ENCODE data around the gene UTP11. TPM values are rescaled to one million over a fixed set of nuclear protein-coding genes. Genes with fewer than 3 reads are reported as not detected.

The UTP11 gene
- total and polyA plus RNA-seq, 9 donors, result 17.4 to 38.5 (median 29.7) TPM

DNA sequence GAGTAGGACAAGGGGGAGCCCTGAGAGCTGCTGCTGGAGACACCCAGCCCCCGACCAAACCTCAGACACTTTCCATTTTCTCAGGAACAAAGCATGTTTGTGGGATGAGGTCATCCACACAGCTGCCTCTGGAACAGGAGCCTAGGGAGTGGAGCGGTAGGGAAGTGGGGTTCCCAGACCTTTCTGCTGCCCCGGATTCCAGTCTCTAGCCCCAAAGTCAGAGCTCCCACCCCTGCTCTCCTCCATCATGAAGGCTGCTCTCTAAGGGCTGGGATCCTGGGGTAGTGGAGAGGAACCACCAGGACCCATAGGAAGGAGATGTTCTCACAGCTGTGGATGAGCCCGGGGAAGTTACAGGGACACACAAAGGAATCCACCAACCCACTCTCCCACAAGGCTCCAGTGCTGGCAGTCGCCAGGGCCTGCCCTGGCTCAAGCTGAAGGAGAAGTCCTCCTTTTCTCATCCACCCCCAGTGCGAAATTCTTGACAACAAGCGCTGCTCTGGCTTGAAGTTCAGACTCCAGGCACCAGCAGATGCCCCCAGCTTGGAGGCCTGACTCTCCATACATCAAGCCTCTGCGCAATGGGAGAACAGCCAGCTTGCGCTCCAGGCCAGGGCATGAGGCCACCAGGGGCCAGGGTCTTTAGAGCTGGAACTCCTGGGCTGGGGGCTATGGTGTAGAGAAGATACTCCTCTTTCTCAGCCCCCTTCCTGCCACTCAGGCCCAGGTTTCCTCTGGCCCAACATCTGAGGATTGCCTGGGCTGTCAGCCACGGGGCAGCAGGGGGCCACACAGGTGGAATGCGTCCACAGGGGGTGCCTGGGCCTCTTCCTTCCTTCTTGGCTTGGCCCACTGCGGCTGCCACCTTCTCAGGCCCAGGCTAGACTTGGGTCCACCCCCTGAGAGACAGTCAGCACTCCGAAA is 11.7 kb upstream of the UTP11 start:
- peak; percentile 45 to 69 (median 66) for DNase-seq
- intact Hi-C loops (cut with DNase I), result no loop called here
- Histone ChIP-seq H3K36me3 (no peaks in the 10 kb centered on the region), H3K27ac (peak overlapping the region; percentile 82 to 89), H3K4me3 (no peak overlapping the region), H3K4me1 (ENCODE audit: insufficient read depth) (peaks cover 31% of the 10 kb centered on the region), H3K9me3 (no peaks in the 10 kb centered on the region), H3K27me3 (no peaks in the 10 kb centered on the region)
- WGBS, 3 donors, result 20 to 27% (median 24%) methylated on average over 13 of the region's 13 CpGs
- TF ChIP-seq, protein P1, sequence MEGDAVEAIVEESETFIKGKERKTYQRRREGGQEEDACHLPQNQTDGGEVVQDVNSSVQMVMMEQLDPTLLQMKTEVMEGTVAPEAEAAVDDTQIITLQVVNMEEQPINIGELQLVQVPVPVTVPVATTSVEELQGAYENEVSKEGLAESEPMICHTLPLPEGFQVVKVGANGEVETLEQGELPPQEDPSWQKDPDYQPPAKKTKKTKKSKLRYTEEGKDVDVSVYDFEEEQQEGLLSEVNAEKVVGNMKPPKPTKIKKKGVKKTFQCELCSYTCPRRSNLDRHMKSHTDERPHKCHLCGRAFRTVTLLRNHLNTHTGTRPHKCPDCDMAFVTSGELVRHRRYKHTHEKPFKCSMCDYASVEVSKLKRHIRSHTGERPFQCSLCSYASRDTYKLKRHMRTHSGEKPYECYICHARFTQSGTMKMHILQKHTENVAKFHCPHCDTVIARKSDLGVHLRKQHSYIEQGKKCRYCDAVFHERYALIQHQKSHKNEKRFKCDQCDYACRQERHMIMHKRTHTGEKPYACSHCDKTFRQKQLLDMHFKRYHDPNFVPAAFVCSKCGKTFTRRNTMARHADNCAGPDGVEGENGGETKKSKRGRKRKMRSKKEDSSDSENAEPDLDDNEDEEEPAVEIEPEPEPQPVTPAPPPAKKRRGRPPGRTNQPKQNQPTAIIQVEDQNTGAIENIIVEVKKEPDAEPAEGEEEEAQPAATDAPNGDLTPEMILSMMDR (IDR thresholded peaks at IDR 0.05), result peak in 1 of 3 donors; percentile 15
- TF ChIP-seq POLR2A (IDR thresholded peaks at IDR 0.05) (peak; percentile 14), EP300 (IDR thresholded peaks at IDR 0.05) (no peak)

DNA sequence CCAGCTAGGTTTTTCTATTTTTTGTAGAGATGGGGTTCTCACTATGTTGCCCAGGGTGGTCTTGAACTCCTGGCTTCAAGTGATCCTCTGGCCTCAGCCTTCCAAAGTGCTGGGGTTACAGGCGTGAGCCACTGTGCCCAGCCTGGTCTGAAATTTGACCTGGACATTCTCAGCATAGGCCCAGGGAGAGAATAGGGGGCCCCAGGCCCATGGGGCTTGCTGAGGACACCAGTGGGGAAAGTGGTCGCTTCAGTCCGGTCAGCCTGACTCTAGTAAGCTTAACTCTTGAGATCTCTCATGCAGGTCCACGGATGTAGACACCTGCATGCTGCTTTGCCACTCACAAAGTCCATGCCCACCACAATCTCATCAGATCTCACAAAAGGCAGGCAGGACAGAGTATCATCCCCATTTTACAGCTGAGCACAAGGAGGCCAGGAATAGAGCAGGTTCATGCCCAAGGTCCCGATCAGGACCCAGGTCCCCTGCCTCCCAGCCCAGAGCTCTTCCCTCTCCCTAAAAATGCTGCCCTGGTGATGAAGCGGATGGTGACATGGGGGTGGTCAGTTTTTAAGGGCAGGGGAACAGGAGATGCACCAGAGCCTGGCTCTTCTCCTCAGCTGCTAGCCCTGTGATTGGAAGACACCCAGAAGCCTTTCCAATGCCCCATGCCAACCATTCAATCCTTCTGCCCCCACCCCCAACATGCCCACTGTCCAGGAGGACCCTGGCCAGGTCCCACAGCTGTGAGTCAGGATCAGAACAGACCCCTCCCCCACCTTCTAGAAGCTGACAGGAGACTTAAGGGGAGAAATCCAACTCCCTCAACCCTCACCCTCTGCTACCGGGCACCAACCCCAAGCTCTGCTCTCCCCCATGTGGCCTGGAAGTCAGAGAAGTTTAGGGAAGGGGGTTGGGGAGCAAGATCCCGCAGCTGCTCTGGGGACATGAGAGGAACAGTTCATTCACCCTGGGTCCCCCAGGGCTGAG is 9.0 kb upstream of the UTP11 start:
- peaks cover 28% of the 10 kb centered on the region for H3K4me1 ChIP-seq (ENCODE audit: insufficient read depth)
- intact Hi-C loops (cut with DNase I), result no loop called here

DNA sequence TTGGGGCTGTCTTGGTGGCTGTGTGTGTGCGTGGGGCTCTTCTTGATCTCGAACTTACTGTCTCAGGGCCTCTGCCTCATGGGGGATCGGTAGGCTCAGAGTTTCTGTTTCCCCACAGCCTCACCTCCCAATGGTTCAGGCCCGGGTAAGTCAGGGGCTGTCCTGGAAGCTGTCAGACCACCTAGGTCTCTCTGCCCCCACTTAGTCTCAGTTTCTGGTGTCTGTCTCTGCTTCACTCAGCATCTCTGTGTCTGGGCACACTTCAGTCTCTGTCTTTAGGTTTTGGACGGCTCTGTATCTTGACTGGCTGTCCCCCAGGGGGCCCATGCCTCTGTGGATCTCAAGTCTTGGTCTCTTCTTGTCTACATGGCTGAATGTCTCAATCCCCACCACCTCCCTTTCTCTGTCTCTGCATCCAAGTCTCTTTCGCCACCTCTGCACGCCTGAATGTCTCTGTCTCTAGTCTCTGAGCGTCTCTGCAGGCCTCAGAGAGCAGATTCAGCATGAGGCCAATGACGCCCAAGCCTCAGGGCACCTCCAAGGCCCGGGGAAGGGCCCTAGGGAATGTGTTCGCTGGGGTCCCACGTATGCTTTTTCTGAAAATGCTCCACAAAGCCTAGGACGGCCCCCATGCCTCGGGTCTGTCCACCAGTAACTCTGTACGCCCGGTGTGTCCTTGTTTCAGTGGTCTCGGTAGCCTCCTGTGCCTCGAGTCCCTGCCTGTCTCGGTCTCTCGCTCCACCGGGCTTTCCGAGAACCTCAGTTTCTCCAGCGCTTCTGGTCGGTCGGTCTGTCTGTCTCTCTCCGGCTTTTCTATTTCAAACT is 8.0 kb upstream of the UTP11 start:
- H3K27ac ChIP-seq, result peak overlapping the region; percentile 44 to 65
- peak in 2 of 5 donors; percentile 33 to 45 for DNase-seq
- peaks cover 21% of the 10 kb centered on the region for H3K4me1 ChIP-seq (ENCODE audit: insufficient read depth)
- no peaks in the 10 kb centered on the region for H3K9me3 ChIP-seq
- intact Hi-C loops (cut with DNase I), result no loop called here
- WGBS, 3 donors, result 2% methylated on average over 26 of the region's 26 CpGs
- H3K36me3 ChIP-seq, result no peaks in the 10 kb centered on the region
- H3K27me3 ChIP-seq, result no peaks in the 10 kb centered on the region
- no peak for TF ChIP-seq EP300 (IDR thresholded peaks at IDR 0.05)
- TF ChIP-seq, protein P1 (IDR thresholded peaks at IDR 0.05), result no peak
- no peak for TF ChIP-seq POLR2A (IDR thresholded peaks at IDR 0.05)
- peak overlapping the region; percentile 64 for H3K4me3 ChIP-seq

More for the DNA sequence above, 9.0 kb upstream of the UTP11 start:
- TF ChIP-seq EP300 (IDR thresholded peaks at IDR 0.05), result no peak
- TF ChIP-seq, protein P1 (IDR thresholded peaks at IDR 0.05), result no peak
- TF ChIP-seq POLR2A (IDR thresholded peaks at IDR 0.05), result no peak
- no peaks in the 10 kb centered on the region for H3K27me3 ChIP-seq
- no peaks in the 10 kb centered on the region for H3K36me3 ChIP-seq
- WGBS, 3 donors, result 40 to 50% (median 49%) methylated on average over 8 of the region's 8 CpGs
- H3K27ac ChIP-seq, result peak overlapping the region; percentile 44 to 65
- H3K9me3 ChIP-seq, result no peaks in the 10 kb centered on the region
- peak in 1 of 5 donors; percentile 41 for DNase-seq
- peak overlapping the region; percentile 64 for H3K4me3 ChIP-seq
